Measurements from ENCODE around the gene DYRK1A. TPM values are rescaled to one million over a fixed set of nuclear protein-coding genes. Genes with fewer than 3 reads are reported as not detected.

Gene DYRK1A
- polyA plus RNA-seq, 1 donor from 2014 or later = 94.8 TPM

- Histone ChIP-seq H3K79me2 (replicated peaks; ENCODE audit: insufficient read depth, low read length) (peaks cover 77% of the 10 kb centered on the region), H3K9me2 (ENCODE audit: insufficient read depth, low read length) (no peaks in the 10 kb centered on the region), H4K20me1 (ENCODE audit: insufficient read depth) (no peaks in the 10 kb centered on the region), H3K4me3 (ENCODE audit: low read length) (peak overlapping the region; percentile 54), H3K36me3 (ENCODE audit: insufficient read depth, low read length) (no peaks in the 10 kb centered on the region), H3K9ac (ENCODE audit: low read length) (peak overlapping the region; percentile 36), H3F3A (ENCODE audit: insufficient read depth, low read length, poor library complexity, severe bottlenecking) (no peaks in the 10 kb centered on the region), H2AFZ (ENCODE audit: low read depth, low read length) (no peak overlapping the region), H3K27ac (ENCODE audit: low read length) (peak overlapping the region; percentile 85), H3K4me2 (ENCODE audit: low read length) (peak overlapping the region; percentile 35), H3K27me3 (ENCODE audit: insufficient read depth, low read depth, low read length) (no peaks in the 10 kb centered on the region), H3K9me3 (ENCODE audit: low read length) (no peaks in the 10 kb centered on the region)
- no peak for TF ChIP-seq EP300 (conservative IDR thresholded peaks at IDR 0.05; ENCODE audit: poor library complexity, severe bottlenecking)
- no peak for TF ChIP-seq RAD21 (conservative IDR thresholded peaks at IDR 0.05)
- no peak for TF ChIP-seq REST (IDR thresholded peaks at IDR 0.05; ENCODE audit: borderline replicate concordance)
- no peak for TF ChIP-seq EZH2 (IDR thresholded peaks at IDR 0.05; ENCODE audit: borderline replicate concordance, insufficient read depth, low read length, poor library complexity, severe bottlenecking)
- no peak for TF ChIP-seq TAF1 (IDR thresholded peaks at IDR 0.05; ENCODE audit: low read depth)
- no peak for TF ChIP-seq POLR2AphosphoS5 (IDR thresholded peaks at IDR 0.05)
Observed at GRCh38 chr21:37435711-37436110, 69.1 kb downstream of the DYRK1A start.

GRCh38 chr21:37436174-37436573 lies 69.6 kb downstream of the DYRK1A start:
- Histone ChIP-seq H3K4me2 (ENCODE audit: low read length) (peak overlapping the region; percentile 35), H3K9ac (ENCODE audit: low read length) (peak overlapping the region; percentile 36), H3K9me3 (ENCODE audit: low read length) (no peaks in the 10 kb centered on the region), H2AFZ (ENCODE audit: low read depth, low read length) (no peak overlapping the region), H3K27me3 (ENCODE audit: insufficient read depth, low read depth, low read length) (no peaks in the 10 kb centered on the region), H4K20me1 (ENCODE audit: insufficient read depth) (no peaks in the 10 kb centered on the region), H3K79me2 (replicated peaks; ENCODE audit: insufficient read depth, low read length) (peaks cover 77% of the 10 kb centered on the region), H3K4me3 (ENCODE audit: low read length) (peak overlapping the region; percentile 54), H3F3A (ENCODE audit: insufficient read depth, low read length, poor library complexity, severe bottlenecking) (no peaks in the 10 kb centered on the region), H3K36me3 (ENCODE audit: insufficient read depth, low read length) (no peaks in the 10 kb centered on the region), H3K9me2 (ENCODE audit: insufficient read depth, low read length) (no peaks in the 10 kb centered on the region), H3K27ac (ENCODE audit: low read length) (peak overlapping the region; percentile 85)
- TF ChIP-seq POLR2AphosphoS5 (IDR thresholded peaks at IDR 0.05) (no peak), RAD21 (conservative IDR thresholded peaks at IDR 0.05) (no peak), EZH2 (IDR thresholded peaks at IDR 0.05; ENCODE audit: borderline replicate concordance, insufficient read depth, low read length, poor library complexity, severe bottlenecking) (no peak), EP300 (conservative IDR thresholded peaks at IDR 0.05; ENCODE audit: poor library complexity, severe bottlenecking) (no peak), SMC3 (conservative IDR thresholded peaks at IDR 0.05; ENCODE audit: poor library complexity) (no peak), TAF1 (IDR thresholded peaks at IDR 0.05; ENCODE audit: low read depth) (no peak), CTCF (IDR thresholded peaks at IDR 0.05; ENCODE audit: poor library complexity, severe bottlenecking) (no peak)
